Measurements from ENCODE around the gene TLK2.
"Not testable (repeated sequence)": the region's sequence is repeated elsewhere in the genome, so short reads cannot be mapped to it uniquely, and the experiment has no call there.

GRCh38 chr17:62557532-62557931, 78.9 kb downstream of the TLK2 start:
- TF ChIP-seq, protein P1, sequence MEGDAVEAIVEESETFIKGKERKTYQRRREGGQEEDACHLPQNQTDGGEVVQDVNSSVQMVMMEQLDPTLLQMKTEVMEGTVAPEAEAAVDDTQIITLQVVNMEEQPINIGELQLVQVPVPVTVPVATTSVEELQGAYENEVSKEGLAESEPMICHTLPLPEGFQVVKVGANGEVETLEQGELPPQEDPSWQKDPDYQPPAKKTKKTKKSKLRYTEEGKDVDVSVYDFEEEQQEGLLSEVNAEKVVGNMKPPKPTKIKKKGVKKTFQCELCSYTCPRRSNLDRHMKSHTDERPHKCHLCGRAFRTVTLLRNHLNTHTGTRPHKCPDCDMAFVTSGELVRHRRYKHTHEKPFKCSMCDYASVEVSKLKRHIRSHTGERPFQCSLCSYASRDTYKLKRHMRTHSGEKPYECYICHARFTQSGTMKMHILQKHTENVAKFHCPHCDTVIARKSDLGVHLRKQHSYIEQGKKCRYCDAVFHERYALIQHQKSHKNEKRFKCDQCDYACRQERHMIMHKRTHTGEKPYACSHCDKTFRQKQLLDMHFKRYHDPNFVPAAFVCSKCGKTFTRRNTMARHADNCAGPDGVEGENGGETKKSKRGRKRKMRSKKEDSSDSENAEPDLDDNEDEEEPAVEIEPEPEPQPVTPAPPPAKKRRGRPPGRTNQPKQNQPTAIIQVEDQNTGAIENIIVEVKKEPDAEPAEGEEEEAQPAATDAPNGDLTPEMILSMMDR (IDR thresholded peaks at IDR 0.05; ENCODE audit: borderline replicate concordance, extremely low read depth, low read length, poor library complexity, severe bottlenecking), result not testable (repeated sequence)
- not testable (repeated sequence) for TF ChIP-seq EZH2 (IDR thresholded peaks at IDR 0.05; ENCODE audit: borderline replicate concordance, low read depth, low read length, severe bottlenecking)
